ENCODE data around the gene PDZD2. TPM values are rescaled to one million over a fixed set of nuclear protein-coding genes. Genes with fewer than 3 reads are reported as not detected.
"Not testable (repeated sequence)": the region's sequence is repeated elsewhere in the genome, so short reads cannot be mapped to it uniquely, and the experiment has no call there.

PDZD2 gene
- total RNA-seq, 1 donor from 2014 or later, result 59.4 TPM

DNA sequence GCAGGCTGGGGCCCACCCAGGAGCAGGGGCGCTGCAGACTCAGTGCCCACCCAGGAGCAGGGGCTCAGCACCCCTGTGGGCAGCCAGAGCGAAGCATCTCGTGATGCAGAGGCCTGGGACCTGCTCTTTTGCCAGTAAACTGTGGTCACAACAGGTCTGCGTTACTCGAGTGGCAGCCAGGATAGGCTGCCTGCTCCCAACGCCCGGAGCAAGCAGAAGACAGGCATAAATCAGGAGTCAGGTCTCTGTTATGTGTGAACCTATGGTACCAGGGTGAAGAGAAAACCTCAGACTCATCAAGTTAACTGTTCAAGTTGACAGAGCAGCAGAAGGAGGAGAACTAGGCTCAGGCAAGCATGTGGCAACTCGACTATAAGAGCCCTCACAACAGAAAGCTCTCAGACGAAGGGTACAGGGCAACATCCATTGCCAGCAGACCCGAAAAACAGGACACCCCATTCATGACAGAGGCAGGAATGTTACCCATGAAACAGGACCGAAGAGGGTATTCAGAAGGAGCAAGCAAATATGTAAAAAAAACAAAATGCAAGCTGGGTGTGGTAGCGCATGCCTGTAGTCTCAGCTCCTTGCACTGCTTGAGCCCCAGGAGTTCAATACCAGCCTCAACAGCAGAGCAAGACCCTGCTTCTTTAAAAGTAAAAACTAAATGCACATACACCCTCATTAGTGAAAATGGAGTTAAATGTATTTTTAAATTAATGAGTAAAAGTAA is 463.5 kb downstream of the PDZD2 start:
- ATAC-seq (no peak), DNase-seq (ENCODE audit: missing footprints) (no peak)
- intact Hi-C loops (cut with DNase I), result no loop called here

DNA sequence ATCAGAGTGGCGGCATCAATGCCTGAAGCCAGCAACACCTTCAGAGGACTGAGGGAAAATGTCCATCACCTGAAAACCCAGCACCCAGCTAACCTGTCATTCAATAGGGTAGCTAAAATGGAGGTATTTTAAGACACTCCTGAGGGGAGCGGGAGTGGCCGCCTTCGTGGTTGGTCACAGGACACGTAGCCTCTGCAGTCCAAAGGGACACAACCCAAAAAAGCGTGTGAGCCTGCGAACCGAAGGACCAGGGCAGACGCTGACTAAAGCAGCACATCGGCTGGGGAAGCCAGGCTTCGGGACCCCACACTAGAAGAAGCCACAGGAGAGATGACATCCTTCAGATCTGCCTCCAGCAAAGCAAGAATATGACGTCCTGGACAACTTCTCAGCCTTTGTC is 464.6 kb downstream of the PDZD2 start:
- ATAC-seq, result no peak
- DNase-seq (ENCODE audit: missing footprints), result no peak
- intact Hi-C loops (cut with DNase I), result no loop called here

DNA sequence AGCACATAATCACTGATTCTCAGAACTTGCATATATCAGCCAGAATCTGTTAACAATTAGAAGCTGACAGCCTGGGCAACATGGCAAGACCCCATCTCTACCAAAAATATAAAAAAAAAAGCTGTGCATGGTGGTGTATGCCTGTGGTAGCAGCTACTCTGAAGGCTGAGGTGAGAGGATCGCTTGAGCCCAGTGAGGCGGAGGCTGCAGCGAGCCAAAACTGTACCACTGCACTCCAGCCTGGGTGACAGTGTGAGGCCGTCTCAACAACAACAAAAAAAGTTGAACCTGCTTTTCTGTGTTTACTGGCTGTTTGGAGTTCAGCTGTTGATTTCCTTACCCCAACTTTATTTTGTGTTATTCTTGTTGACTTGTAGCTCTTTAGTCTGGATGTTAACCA is 468.4 kb downstream of the PDZD2 start:
- DNase-seq (ENCODE audit: missing footprints) (no peak), ATAC-seq (no peak)
- intact Hi-C loops (cut with DNase I), result no loop called here

DNA sequence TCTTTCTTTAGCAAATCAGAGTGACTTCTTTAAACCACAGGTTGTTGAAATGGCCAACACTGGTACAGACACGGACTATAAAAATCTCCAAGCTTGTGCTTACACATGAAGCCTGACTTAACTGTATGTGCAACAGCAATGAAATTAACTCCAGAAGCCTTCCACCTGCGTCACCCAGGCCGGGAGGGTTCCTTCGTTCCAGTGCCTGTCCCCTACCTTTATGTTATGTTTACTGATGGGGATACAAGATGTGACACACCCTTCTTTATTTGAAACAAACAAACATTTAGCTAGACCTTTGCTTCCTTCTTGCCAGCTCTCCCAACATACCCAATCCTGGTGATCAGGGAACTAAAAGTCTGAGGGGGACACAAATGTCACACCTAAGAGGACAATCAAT is 469.2 kb downstream of the PDZD2 start:
- intact Hi-C loops (cut with DNase I), result no loop called here
- no peak for DNase-seq (ENCODE audit: missing footprints)
- ATAC-seq, result no peak

DNA sequence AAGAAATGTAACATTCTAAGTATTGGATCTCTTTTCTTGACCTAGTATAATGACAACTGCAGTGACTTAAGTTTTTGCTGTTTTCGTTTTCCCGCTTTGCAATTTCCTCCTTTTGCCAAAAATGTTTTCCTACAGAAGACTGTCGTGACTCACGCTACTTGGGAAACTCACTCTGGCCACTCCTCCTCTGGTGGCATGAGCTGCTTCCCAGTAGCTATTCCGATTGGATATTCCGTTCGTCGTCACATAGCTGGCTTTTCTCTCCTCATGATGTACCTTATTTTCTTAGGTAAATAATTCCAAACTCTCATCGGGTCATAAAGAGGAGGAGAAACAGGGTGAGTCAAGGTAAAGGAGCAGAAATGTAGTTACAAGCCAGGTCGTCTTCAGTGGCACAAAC is 470.3 kb downstream of the PDZD2 start:
- intact Hi-C loops (cut with DNase I), result no loop called here
- DNase-seq (ENCODE audit: missing footprints) (no peak), ATAC-seq (no peak)

DNA sequence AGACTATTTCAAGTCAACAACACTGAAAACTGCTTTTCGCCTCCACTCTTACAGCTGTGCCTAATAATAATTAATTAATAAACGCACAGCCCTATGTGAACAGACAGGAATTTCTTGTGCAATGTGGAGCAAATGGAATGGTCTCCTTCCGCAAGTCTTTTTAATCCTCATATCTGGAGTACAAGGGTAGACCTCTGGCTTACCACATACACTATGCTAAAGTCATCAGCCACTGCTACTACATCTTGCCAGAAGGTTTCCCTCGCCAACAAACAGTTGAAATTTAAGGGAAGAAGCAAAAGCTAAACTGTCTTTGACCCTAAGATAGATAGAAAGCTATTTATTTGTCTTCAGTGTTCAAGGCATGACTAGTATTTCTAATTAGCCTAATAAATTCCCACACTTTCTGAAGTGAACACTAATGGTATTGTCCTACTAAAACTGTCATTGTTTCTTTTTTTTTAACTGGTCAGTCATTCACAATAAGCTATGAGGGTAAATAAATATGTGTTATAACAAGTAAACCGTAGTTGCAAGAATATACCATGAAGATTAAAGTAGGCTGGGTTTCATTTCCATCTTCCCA is 471.3 kb downstream of the PDZD2 start:
- ATAC-seq (no peak), DNase-seq (ENCODE audit: missing footprints) (no peak)
- intact Hi-C loops (cut with DNase I), result no loop called here

DNA sequence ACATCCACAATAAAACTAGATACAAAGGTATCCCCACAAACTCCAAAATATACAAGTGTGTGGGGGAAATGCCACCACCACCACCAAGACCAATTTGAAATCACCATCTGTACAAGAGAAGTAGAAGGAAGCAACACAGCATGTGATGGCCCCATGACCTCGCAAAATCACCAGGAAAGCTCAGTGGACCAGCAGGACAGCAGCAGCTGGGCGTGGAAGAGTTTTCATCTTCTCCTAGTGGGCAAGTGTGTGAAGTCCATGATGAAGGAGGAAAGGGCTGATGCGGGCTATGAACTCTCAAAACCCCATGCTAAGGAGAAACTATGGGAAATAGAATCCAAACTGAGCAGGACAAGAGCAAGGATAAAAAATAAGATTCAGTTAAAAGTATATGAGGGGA is 477.1 kb downstream of the PDZD2 start:
- intact Hi-C loops (cut with DNase I), result no loop called here
- no peak for ATAC-seq
- no peak for DNase-seq (ENCODE audit: missing footprints)

DNA sequence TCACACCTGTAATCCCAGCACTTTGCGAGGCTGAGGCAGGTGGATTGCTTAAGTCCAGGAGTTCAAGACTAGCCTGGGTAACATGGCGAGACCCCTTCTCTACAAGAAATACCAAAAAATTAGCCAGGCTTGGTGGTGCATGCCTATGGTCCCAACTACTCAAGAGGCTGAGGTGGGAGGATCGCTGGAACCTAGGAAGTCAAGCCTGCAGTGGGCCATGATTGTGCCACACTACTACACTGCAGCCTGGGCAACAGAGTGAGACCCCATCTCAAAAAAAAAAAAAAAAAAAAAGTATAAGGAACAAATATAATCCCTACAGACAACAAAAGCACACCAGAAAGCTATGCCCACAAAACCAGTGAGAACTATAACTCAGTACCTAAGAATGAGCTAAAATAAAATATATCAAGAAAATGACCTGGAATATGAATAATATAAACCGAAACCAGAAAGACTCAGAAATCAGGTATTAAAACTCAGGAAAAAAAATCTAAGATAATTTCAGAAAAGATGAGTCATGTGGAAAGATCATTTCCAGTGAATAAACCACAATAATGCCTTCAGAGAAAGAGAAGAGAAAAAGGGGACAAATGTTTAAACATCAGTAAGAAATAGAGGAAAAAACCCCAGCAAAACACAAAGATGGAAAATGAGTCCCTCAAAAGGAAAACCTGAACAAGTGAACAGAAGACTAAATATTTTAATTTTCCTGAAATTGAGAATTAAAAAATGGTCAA is 477.8 kb downstream of the PDZD2 start:
- intact Hi-C loops (cut with DNase I), result no loop called here
- no peak for ATAC-seq
- DNase-seq (ENCODE audit: missing footprints), result no peak

DNA sequence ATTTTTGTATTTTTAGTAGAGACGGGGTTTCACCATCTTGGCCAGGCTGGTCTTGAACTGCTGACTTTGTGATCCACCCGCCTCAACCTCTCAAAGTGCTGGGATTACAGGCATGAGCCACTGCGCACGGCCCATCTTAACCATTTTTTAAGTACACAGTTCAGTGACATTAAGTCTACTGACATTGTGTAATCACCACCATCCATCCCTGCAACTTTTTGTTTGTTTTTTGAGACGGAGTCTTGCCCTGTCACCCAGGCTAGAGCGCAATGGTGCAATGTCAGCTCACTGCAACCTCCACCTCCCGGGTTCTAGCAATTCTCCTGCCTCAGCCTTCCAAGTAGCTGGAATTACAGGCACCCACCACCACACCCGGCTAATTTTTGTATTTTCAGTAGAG is 480.0 kb downstream of the PDZD2 start:
- DNase-seq (ENCODE audit: missing footprints); ATAC-seq; intact Hi-C loops (cut with DNase I): not testable (repeated sequence)

DNA sequence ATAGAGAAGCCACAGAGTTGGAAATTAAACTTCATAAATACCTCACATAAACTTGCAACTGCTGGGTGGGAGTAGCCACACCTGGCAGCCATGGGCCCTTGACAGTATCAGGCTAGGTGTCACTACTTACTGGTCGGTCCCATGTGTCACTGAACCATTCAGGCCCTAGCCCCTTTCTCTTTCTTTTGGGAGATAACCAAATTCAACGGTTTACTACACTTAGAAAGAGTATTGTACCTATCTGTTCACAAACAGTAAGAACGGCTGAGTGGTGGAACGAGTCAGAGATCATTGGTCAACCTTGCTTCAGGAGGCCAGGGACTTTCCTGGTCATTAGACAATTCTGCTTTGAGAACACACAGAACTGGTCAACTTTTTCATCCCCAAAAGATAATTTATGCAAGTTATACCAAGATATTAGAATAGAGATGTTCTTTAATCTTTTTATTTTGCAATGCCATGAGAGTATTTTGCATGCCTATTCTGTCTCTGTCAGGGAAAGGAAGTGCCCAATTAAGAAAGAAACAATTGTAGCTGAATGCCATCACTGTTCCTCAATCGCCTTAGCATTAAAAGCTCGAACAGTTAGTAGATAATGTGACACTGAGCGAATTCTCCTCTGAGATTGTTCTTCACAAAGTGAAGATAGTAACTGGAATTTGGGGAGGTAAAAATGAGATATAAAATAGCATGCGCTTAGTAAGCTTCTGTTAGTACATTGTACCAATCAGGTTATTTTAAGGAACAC is 484.3 kb downstream of the PDZD2 start:
- DNase-seq (ENCODE audit: missing footprints) (no peak), ATAC-seq (peak; percentile 29)
- intact Hi-C loops (cut with DNase I), result no loop called here

DNA sequence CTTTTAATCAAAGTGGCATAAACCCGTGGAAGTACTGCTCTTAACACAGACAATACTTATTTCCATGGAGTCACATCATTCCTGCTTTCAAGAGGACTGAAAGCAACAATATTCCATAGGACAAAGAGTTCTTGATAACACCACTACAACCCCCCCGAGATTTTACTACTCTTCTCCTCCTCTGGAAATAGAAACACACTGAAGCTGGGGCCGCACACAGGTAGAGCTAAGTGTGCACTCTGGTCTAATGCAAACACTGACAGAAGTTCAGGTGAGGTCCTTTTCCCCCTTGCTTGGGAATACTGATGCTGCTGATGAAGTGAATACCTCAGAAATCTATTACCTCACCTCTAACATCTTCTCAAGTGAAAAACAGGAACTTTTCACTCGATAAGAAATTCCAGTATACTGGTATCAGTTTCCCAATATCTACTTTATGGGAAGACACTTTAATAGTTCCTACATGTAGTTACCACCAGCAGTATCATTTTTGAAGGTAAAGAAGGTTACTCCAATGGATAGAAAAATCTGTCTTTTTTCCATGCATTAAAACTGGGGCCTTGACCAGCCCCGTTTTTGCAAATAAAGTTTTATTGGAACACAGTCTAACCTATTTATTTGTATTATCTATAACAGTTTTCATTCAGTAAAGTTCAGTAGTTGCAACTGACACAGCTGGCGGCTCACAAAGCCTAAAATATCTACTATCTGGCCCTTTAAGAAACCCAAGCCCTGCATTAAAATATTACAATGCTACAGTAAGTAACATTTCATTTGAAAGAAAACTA is 485.2 kb downstream of the PDZD2 start:
- DNase-seq (ENCODE audit: missing footprints) (no peak), ATAC-seq (no peak)
- intact Hi-C loops (cut with DNase I), result no loop called here

DNA sequence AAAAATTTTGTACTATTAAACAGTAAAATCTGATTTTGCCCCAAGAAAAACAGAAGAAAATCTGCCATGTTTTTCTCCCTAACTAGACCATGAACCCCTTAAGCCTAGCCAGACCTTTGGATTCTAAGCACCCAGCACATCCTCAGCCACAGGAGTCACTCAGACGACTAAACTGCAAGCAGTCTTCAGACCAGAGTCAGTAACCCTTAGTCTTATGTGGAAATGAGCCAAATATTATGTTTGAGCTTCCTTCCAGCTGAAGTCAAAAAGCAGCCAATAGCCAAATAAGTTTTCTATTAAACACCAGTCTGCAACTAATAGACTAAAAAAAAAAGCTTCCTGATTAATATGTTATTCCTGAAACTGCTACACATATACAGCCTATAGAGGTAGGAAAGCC is 487.8 kb downstream of the PDZD2 start:
- ATAC-seq, result no peak
- DNase-seq (ENCODE audit: missing footprints), result no peak
- intact Hi-C loops (cut with DNase I), result loop anchor here (5.0 kb wide), 1 partner anchor 46 kb away; the partner anchor contains the start of gene GOLPH3

DNA sequence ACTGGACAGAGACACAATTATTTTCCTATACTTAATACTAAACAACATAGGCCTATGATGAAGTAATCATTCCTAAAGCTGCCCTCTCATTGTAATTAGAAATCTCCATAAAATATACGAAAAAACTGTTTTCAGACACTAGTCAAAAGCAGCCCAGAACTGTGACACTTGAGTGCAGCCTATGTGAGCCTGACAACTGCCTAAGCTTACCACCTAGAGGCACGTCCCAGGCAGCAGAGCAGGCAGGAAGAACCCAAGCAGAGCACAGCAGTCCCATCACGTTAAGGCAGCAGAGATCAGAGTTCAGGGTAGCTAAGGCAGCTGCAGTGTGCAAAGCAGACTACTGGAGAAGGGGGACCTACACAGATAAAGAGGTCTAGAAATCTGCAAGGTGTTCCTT is 488.8 kb downstream of the PDZD2 start:
- intact Hi-C loops (cut with DNase I), result loop anchor here (5.0 kb wide), 1 partner anchor 45 kb away; the partner anchor contains the start of gene GOLPH3
- DNase-seq (ENCODE audit: missing footprints) (no peak), ATAC-seq (no peak)

DNA sequence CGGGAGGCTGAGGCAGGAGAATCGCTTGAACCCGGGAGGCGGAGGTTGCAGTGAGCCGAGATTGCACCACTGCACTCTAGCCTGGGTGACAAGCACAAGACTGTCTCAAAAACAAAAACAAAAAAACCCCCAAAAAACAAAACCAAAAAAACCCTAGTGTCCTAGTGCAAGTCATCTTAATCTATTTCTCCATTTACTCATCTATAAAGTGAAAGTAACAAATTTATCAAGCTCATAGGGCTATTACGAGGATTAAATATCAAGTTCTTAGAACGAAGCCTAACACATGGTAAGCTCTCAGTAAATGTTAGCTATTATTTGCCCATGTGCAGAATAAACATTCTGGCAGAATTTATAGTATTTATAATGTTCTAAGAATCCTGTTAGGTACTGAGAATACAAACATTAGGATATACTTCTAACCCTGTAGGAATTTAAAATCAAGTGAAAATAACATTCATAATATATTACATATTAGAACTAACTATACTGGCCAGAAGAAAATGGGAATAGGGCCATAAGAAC is 490.2 kb downstream of the PDZD2 start:
- no peak for DNase-seq (ENCODE audit: missing footprints)
- no peak for ATAC-seq
- intact Hi-C loops (cut with DNase I), result loop anchor here (5.0 kb wide), 1 partner anchor 43 kb away; the partner anchor contains the start of gene GOLPH3

DNA sequence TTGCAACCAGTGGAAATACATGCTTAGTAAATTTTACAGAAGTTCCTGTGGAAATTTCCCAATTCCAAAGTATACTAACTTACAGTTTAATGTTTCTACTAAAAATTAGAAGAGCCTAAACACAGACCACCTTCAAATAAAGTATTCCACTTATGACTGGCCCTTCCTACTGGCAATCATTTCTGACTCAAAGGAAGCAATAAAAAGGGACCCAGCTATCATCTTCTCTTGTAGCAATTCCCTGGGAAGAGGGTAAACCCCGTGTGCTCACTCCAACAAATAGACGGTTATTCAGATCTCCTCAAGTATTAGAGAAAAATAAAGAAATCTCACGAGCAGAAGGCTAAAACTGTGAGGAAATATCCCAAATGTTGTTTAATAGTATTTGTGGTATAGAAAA is 491.9 kb downstream of the PDZD2 start:
- DNase-seq (ENCODE audit: missing footprints), result no peak
- no peak for ATAC-seq
- intact Hi-C loops (cut with DNase I), result no loop called here

DNA sequence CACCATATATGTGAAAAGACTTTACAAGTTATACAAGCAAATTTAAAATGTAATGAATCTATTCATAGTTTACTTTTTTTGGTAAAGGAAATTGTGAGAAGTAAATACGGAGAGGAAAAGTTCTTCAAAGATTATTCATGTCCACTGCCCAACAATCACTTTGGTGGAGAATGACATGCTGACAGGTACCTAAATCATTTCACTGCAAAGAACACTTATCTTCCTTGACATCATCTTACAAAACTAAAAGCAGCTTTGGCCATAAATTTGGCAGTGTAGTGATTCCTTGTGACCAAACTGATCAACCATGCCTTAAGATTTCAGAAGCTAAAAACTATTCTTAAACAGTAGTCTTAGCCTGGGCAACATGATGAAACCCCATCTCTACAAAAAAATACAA is 492.7 kb downstream of the PDZD2 start:
- ATAC-seq (no peak), DNase-seq (ENCODE audit: missing footprints) (no peak)
- intact Hi-C loops (cut with DNase I), result no loop called here

DNA sequence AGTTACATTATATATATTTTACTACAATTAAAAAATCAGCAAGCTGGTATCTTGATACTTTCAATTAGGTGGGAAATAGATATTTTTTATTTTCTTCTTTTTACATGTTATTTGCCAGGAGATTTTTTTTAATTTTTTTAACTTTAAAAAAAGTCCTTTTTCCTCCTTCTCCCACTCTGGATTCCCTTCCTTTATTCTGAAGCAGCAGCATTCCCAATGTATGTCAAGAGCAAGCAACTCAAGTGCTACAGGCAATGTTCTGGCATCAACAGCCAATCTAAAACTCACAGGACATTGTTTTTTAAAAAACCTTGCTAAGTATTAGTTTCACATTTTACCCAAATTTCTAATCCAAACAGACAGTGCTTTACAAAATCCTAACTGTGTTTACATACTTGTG is 493.8 kb downstream of the PDZD2 start:
- ATAC-seq (no peak), DNase-seq (ENCODE audit: missing footprints) (no peak)
- intact Hi-C loops (cut with DNase I), result no loop called here

DNA sequence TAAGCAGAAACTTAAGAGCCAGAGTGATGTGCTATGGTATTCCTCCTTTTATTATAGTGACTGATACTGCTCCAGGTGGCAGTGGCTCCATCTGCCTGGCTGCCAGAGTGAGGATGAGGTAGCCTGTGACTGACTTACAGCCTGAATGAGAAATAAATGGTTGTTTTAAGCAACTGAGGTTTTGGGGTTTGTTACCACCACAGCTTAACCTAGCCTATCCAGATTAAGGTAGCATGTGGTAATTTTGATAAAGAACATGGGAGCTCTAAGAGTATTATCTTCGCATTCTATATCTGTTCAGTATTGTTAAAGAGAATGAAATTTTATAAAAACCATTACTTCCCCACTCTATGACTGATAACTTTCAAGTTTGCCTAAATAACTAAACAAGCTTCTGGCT is 496.2 kb downstream of the PDZD2 start:
- intact Hi-C loops (cut with DNase I), result no loop called here
- no peak for DNase-seq (ENCODE audit: missing footprints)
- ATAC-seq, result no peak
